HG02763 (cell line): ENCODE results near the gene KNG1.

ENCODE experiments used
- ATAC-seq: cut with Tn5 transposase; IDR thresholded peaks from one replicate; pipeline ENCODE4 v1.9.1; 2021; ENCODE audit warnings: mild to moderate bottlenecking, moderate library complexity; ENCODE audit not compliant: unreplicated experiment

KNG1 gene

GRCh38 chr3:186772701-186773417, 55.7 kb downstream of the KNG1 start:
- ATAC-seq = peak; percentile 79

GRCh38 chr3:186775999-186776398, 58.8 kb downstream of the KNG1 start:
- ATAC-seq = no peak

- no peak for ATAC-seq
Measured at GRCh38 chr3:186779204-186779603, 62.0 kb downstream of the KNG1 start.

- peak; percentile 30 for ATAC-seq
Measured at GRCh38 chr3:186782542-186783057, 65.4 kb downstream of the KNG1 start.

GRCh38 chr3:186783058-186783730, 66.0 kb downstream of the KNG1 start, which contains the start of gene EIF4A2:
EIF4A2 (plus strand) TSS chr3:186783577; CDS start chr3:186783611, 34 bp downstream.
- ATAC-seq = peak; percentile 55

- peak; percentile 60 for ATAC-seq
Measured at GRCh38 chr3:186783731-186784515, 66.8 kb downstream of the KNG1 start.

GRCh38 chr3:186784820-186785494, 67.8 kb downstream of the KNG1 start:
- ATAC-seq = no peak

GRCh38 chr3:186785495-186786018, 68.4 kb downstream of the KNG1 start:
- ATAC-seq = no peak

GRCh38 chr3:186786922-186787321, 69.8 kb downstream of the KNG1 start:
- no peak for ATAC-seq

GRCh38 chr3:186787642-186788481, 70.7 kb downstream of the KNG1 start:
- ATAC-seq = no peak

- ATAC-seq = no peak
Measured at GRCh38 chr3:186788482-186789370, 71.6 kb downstream of the KNG1 start.

- no peak for ATAC-seq
Measured at GRCh38 chr3:186789554-186790260, 72.5 kb downstream of the KNG1 start.

GRCh38 chr3:186790261-186790981, 73.3 kb downstream of the KNG1 start:
- no peak for ATAC-seq
